SH-SY5Y (cell line): ENCODE results near the gene FAM13A.

Experiments used
- GATA2 ChIP-seq: IDR thresholded peaks from 2 replicates; pipeline ENCODE4 v1.6.1; 2011; ENCODE audit warnings: mild to moderate bottlenecking, low read depth, low read length
- GATA3 ChIP-seq: IDR thresholded peaks from 2 replicates; pipeline ENCODE4 v1.6.1; 2011; ENCODE audit warnings: low read depth, mild to moderate bottlenecking, low read length, moderate library complexity

The FAM13A gene

DNA sequence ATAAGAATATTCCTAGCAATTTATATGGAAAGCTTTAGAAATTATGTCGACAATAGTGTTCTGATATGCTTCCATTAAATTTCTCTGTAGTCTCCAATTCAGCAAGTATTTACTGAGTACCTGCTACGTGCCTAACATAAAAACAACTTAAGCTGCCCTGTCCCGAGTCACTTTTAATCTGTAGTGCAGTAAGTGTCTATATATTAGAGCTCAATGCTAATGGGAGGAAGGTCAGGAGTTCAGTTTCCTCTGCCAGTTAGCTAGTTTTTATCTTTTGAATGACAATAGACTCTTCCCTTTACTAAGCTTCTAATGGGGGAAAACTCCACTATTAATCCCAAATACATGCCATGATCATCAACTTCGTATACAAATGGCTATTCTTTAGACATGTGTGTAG is 240.6 kb downstream of the FAM13A start:
- TF ChIP-seq GATA2: no peak
- TF ChIP-seq GATA3: no peak

DNA sequence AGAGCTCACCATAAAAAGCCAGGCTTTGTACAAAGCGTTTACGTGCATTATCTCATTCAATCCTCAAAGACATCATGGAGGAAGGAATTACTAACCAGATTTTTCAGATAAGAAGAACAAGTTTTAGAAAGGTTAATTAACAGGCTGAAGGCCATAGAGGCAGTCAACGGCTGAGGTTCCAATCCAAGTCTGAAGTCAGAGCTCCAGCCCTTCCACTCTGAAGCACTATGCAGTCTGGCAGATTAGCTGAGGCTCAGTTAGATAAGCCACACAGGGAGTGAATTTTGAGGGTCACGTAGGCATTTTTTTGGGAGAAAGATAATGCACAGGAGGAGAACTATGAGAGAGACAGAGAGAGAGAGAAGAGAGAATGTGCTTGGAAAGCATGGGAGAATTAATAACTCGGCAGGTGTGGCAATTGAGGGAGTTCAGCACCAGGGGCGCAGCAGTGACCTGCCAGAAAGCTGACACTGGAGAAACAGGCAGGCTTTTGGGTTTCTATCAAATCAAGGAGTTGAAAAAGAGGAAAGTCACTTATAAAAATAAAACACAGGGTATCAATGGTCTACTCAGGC is 242.9 kb downstream of the FAM13A start:
- TF ChIP-seq GATA2: no peak
- TF ChIP-seq GATA3: no peak

DNA sequence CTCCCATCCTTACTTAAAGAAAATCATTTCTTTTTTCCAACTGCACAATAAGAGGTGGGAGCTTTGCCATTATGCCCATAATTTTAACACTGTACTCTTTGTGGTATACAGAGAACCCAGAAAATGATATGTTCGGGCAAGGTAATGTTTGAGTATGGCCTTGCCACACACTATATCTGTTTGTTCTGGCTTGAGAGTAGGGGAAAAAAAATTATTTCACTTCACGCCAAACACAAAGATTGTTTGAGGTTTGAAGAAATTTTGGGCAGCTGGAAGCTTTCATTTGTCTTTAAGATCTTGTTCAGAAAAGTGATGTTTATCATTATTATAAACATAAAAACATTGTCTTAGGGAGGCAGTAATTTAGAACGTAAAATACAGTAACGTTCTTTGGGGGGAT is 244.0 kb downstream of the FAM13A start:
- TF ChIP-seq GATA2 (no peak), GATA3 (no peak)

DNA sequence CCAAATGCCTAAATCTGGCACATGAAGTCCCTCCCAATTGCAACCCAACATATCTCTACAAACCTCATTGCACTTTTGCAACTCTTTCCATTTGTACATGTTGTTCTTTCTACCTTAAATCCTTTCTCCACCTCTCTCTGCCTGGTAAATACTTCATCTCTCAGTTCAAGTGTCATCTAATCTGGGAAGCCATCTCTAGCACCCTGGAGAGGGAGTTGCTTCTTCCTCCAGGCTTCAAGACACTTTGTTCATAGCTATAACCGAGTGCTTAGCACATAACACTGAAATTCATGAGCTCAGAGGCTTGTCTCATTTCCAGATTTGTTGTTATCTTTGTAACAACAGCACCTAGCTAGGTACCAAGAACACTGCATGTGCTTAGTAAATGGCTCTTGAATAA is 244.6 kb downstream of the FAM13A start:
- TF ChIP-seq GATA2 (no peak; the same call in 1 of the 2 replicates), GATA3 (no peak)

DNA sequence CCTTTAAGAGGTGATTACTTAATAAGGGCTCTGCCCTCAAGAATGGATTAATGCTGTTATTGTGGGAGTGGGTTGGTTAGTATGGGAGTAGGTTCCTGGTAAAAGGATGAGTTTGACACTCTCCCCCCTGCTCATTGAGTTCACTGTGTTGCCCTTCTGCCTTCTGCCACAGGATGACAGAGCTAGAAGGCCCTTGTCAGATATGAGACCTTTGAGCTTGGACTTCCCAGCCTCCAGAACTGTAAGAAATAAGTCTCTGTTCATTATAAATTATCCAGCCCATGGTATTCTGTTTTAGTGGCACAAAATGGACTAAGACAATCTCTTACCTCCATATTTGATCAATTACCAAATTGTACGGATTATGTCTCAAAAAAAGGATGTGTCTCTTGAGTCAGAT is 245.1 kb downstream of the FAM13A start:
- TF ChIP-seq GATA2 (no peak), GATA3 (no peak)

DNA sequence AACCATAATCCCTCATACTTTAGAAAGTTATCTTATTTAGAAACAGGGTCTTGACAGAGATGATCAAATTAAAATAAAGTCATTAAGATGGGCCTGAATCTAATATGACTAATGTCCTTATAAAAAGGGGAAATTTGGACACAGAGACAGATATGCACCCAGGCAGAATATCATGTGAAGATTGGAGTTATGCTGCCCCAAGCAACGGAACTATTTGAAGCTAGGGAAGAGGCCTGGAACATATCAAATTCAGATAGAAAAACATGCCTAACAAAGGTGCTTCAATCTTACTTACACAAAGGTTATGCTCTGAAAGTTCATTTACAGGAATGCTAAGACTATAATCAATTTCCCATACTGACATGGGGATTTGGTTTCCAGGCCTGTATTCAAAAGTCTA is 246.7 kb downstream of the FAM13A start:
- TF ChIP-seq GATA3 (no peak), GATA2 (no peak)

DNA sequence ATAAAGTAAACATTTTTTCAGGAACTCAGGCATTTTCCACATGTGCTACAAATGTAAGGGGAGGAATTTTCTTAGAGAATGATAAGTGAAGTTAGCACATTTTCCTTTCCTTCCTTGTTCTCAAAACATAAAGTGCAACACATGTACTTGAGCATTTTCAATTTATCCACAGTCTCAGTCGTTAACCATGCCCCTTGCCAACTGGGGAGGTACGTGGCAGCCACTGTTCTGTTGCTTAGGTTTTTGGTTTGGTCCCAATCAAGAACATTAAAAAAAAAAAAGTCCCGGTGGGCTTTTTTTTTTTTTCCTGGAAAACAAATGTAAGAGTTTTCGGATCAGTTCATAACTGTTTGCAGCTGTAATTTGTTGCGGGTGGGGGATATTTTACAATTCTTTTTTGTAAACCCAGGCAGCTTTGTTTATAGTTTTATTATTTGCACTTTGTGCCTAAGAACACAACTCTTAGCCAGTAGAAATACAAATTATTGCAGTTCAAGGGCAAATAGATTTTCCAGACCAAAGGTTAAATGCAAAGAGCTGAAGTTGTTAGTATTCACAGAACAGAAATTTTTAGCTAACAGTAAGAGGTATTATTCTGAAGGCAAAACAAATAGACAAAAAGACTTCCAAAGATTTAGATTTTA is 247.3 kb downstream of the FAM13A start:
- TF ChIP-seq GATA2: no peak
- TF ChIP-seq GATA3: no peak

DNA sequence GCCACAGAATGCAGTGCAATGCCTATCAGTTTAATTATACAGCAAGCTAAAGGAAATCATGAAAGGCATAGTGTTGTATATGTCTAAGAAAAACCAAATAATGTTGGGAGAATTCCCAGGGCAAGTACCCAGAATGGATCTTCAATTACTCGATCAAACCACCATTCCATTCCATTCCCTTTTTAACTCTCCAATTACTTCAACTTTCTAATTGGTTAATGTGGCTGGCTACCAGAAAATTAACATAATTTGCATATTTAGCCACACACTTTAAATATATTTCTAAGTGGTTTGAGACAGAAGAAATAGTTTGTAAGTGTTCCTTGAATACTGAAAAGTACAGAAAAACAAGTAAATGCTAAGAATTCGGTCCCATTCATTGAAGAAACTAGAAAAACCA is 247.9 kb downstream of the FAM13A start:
- TF ChIP-seq GATA3 (no peak), GATA2 (no peak)

DNA sequence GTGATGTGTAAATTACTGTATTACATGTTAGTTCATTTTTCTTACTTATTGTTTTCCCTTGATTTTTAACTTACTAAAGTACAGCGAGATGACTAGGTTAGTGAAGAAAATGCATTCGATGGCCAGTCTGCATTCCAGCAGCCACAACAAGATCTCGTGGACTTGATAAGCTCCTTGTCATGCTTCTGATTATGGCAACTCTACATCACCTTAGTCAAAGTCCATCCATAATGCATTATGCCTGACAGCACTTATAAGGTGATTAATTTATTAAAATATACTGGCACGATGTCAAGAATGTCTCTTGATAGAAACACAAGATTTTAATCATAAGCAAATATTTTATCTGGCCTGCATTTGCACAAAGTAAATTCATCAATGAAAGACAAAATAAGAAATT is 249.5 kb downstream of the FAM13A start:
- peak; percentile 39; the same call in 1 of the 2 replicates for TF ChIP-seq GATA3
- peak; percentile 58; the same call in 1 of the 2 replicates for TF ChIP-seq GATA2

DNA sequence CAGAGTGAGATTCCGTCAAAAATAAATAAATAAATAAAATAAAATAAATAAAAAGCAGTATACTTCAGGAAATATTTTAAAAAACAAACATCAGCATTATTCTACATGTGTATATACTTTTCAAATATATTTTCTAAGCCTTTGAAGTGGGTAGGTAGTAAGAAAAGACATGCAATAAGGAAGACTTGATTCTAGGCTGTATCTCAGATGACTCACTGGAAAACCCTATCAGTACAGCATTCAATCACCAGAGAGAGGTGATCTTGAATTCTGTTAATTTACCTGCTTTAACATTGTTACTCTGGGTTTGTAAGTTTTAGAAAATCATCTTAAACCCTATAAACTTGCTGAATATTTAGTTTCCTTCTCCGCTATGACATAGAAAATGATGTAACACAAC is 252.8 kb downstream of the FAM13A start:
- TF ChIP-seq GATA2: no peak

DNA sequence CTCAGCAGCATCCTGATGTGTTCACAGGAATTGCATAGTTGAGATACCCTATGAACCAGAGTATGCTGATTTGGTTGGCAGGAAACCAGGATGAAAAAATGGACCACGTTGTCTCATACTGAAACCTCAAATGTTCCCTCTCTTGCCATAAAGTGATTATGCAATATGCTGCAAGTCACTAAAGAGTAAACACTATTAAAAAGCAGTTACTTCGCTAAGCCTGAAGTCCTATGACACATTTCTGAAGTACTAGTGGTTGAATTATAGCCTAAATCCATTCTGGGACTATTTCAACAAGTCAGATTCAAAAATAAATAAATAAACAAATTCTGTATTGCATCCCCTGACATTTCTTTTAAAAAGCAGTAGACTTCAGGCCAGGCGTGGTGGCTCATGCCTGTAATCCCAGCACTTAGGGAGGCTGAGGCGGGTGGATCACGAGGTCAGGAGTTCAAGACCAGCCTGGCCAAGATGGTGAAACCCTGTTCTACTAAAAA is 253.3 kb downstream of the FAM13A start:
- TF ChIP-seq GATA2 (no peak), GATA3 (no peak)

DNA sequence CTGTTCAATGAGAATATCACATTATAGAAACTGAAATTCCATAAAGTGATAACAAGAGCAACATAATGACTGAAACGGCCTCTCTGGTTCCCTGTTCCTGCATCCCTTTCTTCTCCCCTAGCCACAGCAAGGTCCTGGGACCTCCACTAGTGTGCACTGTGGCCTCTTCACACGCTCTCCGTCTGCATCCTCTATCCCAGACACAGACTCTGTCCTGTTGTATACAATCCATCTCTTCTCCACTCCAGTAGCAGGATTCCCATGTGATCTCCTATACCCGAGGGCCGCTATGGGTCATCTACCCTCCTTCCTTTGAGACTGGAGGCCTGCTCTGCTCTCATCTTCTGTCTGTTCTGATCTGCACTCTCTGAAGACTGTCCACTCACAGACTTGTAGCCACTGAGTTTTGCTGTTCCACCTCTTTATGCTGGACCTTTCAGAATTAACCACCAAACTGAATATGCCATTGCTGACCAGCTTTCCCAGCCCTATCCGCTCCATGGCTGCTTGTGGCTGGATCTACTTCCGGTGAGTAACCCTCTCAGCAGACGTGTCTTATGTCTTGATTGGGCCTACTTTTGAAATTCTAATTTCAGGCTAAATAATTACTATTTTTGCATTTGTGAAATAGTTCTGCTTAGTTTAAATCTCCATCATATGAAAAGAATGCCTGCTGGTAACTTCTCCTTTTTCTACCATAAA is 254.2 kb downstream of the FAM13A start:
- TF ChIP-seq GATA3 (no peak), GATA2 (no peak)

DNA sequence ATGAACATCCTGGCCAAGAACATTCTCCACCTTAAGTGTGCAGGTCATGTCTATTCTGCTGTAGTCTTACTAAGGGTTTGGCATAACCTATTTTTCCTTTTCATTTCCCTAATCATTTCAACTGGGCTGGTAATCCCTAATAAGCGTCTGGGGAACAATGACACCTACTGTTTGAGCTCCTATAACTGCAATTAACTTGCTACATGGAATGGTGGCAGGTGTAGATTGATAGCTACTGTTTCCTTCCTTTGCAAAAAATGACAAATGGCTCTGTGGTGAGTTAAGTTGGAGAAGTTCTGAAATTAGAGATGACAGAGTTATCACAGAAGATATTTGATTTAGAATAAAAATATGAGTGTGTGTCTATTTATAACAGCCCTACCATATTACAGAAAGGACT is 254.8 kb downstream of the FAM13A start:
- TF ChIP-seq GATA2: no peak
- no peak for TF ChIP-seq GATA3

DNA sequence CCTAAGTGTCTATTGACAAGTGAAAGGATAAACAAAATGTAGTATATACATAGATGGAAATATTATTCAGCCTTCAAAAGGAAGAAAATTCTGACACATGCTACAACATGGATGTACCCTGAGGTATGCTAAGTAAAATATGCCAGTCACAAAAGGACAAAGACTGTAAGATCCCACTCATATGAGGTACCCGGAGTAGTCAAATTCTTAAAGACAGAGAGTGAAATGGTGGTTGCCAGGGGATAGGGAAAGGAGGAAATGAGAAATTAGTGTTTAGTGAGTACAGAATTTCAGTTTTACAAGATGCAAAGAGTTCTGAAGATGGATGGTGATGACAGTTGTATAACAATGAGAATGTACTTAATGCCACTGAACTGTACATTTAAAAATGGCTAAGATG is 257.1 kb downstream of the FAM13A start:
- TF ChIP-seq GATA2: no peak
- no peak for TF ChIP-seq GATA3

DNA sequence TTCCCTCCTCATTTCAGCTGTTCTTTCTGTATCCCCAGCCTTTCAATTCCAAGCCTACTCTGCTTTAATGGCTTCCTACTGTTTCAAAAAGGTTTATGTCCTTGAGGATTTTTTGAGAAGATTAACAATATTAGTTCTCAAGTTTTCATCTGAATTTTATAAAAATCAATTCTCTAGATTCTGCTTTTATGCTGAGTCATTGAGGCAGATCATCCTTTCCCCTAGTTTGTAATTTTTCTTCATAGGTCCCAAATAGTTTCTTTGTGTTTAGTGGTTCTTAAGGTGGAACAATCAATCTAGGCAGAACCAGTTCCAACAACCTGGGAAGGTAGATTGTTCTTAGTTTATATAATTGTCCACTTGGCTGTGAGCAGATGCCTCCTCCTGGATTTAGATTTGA is 259.3 kb downstream of the FAM13A start:
- TF ChIP-seq GATA3 (no peak), GATA2 (no peak)

DNA sequence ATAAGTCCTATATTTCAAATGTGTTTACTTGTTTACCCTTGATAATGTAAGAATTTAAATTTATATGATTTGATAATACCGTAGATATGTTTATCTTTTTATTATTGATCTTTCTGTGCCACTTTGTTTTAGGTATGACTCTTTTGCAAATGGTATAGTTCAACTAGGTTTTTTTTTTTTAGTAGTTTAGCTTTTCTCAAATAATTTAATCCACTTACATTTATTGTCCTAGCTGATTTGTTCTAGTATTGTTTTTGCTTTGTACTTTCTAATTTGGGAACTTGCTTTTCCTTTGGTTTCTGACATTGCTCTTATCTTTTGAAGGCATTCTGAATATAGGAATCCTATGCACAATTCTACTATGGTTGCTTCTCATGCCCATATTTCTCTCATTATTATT is 260.4 kb downstream of the FAM13A start:
- TF ChIP-seq GATA3 (no peak), GATA2 (no peak)

DNA sequence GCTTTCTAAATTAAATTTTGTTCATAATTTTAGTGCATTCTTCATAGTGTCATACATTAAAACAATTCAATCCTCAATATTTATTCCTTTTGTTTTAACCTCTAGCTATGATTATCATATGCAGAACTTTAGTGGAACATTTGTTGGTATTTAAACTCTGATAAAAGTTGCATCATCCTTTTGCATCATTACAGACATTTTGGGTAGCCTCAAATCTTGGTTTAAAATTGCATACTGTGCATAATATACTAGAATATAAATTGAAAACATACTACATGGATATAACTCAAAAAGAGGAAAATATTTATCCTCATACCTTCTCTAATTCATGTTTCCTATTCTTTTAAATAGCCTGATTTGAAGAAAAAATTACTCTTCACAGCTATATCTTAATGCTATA is 262.0 kb downstream of the FAM13A start:
- TF ChIP-seq GATA2 (no peak), GATA3 (no peak)
